Ishikawa (cell line): ENCODE measurements around the gene CRELD2.

Source experiments
- CEBPB ChIP-seq: IDR thresholded peaks from 2 replicates; pipeline ENCODE4 v1.6.1; 2012
- EP300 ChIP-seq: IDR thresholded peaks from 2 replicates; pipeline ENCODE4 v1.6.1; 2012; ENCODE audit warnings: borderline replicate concordance
- FOXM1 ChIP-seq: IDR thresholded peaks from 2 replicates; pipeline ENCODE4 v1.6.1; 2012; ENCODE audit warnings: low read depth, borderline replicate concordance
- ZBTB7A ChIP-seq: IDR thresholded peaks from 2 replicates; pipeline ENCODE4 v1.6.1; 2012; ENCODE audit warnings: low read depth
- TF ChIP-seq, protein P1 (sequence below): IDR thresholded peaks from 2 replicates; pipeline ENCODE4 v1.6.1; 2012

DNA sequence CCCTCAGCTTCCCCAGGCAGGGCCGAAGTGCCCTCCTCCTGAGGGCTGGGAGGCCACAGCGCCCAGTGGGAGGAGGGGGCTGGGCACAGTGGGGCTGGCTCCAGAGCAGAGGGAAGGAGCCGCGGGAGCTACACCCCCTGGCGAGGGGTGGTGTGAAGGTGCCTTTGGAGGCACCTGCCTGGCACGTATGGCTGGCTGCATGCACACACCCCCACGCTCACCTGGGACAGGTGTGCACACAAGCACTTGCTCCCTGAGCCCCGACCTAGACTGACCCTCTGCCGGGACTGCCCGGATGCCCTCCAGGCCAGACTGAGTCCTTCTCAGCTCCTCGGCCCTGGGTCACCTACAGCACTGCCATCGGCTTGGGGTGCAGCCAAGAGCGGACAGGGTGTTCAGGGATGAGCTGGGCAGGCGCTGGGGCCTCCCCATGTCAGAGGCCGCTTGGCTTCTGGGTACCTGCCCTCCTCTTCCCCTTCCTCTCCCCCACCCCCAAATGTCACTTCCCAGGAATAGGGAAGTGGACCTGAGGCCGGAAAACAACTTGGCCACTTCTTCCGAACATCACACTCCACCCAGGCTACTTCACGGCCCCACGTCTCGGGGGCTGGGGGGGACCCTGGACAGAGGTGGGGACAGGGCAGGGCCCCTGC, 34.7 kb downstream of the CRELD2 start:
- TF ChIP-seq CEBPB = no peak
- TF ChIP-seq FOXM1 = no peak
- TF ChIP-seq ZBTB7A = no peak
- TF ChIP-seq EP300 = no peak
- TF ChIP-seq, protein P1, sequence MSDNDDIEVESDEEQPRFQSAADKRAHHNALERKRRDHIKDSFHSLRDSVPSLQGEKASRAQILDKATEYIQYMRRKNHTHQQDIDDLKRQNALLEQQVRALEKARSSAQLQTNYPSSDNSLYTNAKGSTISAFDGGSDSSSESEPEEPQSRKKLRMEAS = no peak
